Tibial nerve (tissue), 3 donors: ENCODE results near the gene LIN54.

Source experiments
- CTCF ChIP-seq, 5 experiments: fragments of 200-600 bp in 3 of 5; fragments of 450-650 bp in 2 of 5; sonication (generic) in 3 of 5; IDR thresholded peaks; one replicate each; pipeline ENCODE4 v1.5.1; 2016 to 2019; ENCODE audit warnings: antibody characterized with exemption in 5 of 5, mild to moderate bottlenecking in 3 of 5, moderate library complexity in 2 of 5
- POLR2A ChIP-seq, 2 donors: fragments of 450-650 bp; IDR thresholded peaks; one replicate each; pipeline ENCODE4 v1.6.1; 2017; ENCODE audit warnings: antibody characterized with exemption in 2 of 2, mild to moderate bottlenecking in 2 of 2, moderate library complexity in 2 of 2

- TF ChIP-seq CTCF (IDR thresholded peaks at IDR 0.05) (no peak), POLR2A (IDR thresholded peaks at IDR 0.05) (no peak)
Observed at GRCh38 chr4:82885410-82885809, 125.2 kb downstream of the LIN54 start.
